ENCODE measurements around the gene ANO6.

DNA sequence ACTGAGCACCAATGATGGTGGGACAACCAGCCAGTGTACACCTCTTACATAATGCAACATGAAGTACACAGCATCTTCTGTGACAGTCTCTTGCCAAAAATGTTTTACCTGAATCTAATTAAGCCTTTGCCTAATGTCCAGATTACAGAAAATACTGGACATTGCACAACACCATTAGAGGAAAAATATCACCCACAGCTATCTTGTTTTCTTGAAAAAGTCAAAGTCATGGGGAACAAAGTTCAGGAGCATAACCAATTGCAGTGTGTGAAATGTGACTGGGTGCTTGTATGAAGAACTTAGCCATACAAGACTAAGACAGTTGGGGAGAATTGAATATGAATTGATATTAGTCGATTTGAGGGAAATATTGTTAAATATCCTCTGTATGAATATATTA lies 12.1 kb upstream of the ANO6 start:
- TF ChIP-seq, protein P1, sequence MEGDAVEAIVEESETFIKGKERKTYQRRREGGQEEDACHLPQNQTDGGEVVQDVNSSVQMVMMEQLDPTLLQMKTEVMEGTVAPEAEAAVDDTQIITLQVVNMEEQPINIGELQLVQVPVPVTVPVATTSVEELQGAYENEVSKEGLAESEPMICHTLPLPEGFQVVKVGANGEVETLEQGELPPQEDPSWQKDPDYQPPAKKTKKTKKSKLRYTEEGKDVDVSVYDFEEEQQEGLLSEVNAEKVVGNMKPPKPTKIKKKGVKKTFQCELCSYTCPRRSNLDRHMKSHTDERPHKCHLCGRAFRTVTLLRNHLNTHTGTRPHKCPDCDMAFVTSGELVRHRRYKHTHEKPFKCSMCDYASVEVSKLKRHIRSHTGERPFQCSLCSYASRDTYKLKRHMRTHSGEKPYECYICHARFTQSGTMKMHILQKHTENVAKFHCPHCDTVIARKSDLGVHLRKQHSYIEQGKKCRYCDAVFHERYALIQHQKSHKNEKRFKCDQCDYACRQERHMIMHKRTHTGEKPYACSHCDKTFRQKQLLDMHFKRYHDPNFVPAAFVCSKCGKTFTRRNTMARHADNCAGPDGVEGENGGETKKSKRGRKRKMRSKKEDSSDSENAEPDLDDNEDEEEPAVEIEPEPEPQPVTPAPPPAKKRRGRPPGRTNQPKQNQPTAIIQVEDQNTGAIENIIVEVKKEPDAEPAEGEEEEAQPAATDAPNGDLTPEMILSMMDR (IDR thresholded peaks at IDR 0.05) = no peak
- TF ChIP-seq, protein P2, sequence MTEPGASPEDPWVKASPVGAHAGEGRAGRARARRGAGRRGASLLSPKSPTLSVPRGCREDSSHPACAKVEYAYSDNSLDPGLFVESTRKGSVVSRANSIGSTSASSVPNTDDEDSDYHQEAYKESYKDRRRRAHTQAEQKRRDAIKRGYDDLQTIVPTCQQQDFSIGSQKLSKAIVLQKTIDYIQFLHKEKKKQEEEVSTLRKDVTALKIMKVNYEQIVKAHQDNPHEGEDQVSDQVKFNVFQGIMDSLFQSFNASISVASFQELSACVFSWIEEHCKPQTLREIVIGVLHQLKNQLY (CRISPR knock-in tag; IDR thresholded peaks at IDR 0.05) = no peak
- no peak for TF ChIP-seq TEAD4 (CRISPR knock-in tag; IDR thresholded peaks at IDR 0.05)
- TF ChIP-seq, protein P3, sequence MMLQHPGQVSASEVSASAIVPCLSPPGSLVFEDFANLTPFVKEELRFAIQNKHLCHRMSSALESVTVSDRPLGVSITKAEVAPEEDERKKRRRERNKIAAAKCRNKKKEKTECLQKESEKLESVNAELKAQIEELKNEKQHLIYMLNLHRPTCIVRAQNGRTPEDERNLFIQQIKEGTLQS (CRISPR knock-in tag; conservative IDR thresholded peaks at IDR 0.05) = no peak
- no peak for TF ChIP-seq CREB1 (CRISPR knock-in tag; IDR thresholded peaks at IDR 0.05)
- TF ChIP-seq, protein P4, sequence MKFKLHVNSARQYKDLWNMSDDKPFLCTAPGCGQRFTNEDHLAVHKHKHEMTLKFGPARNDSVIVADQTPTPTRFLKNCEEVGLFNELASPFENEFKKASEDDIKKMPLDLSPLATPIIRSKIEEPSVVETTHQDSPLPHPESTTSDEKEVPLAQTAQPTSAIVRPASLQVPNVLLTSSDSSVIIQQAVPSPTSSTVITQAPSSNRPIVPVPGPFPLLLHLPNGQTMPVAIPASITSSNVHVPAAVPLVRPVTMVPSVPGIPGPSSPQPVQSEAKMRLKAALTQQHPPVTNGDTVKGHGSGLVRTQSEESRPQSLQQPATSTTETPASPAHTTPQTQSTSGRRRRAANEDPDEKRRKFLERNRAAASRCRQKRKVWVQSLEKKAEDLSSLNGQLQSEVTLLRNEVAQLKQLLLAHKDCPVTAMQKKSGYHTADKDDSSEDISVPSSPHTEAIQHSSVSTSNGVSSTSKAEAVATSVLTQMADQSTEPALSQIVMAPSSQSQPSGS (CRISPR knock-in tag; IDR thresholded peaks at IDR 0.05; ENCODE audit: borderline replicate concordance, low read depth) = no peak
- TF ChIP-seq CREM (CRISPR knock-in tag; IDR thresholded peaks at IDR 0.05) = no peak
- no peak for TF ChIP-seq NFYB (CRISPR knock-in tag; conservative IDR thresholded peaks at IDR 0.05; ENCODE audit: low read depth)
- no peak for TF ChIP-seq RORB (CRISPR knock-in tag; IDR thresholded peaks at IDR 0.05)
- TF ChIP-seq ATF1 (CRISPR knock-in tag; IDR thresholded peaks at IDR 0.05) = no peak
- no peak for TF ChIP-seq SMAD4 (CRISPR knock-in tag; IDR thresholded peaks at IDR 0.05)
- no peak for TF ChIP-seq PRRX2 (CRISPR knock-in tag; IDR thresholded peaks at IDR 0.05)

Data from WTC11 (cell line).